Stimulated activated CD8-positive, alpha-beta memory T cell treated with anti-CD3 and anti-CD28 coated beads, Interleukin-2, amount 100 ng/mL, for 48 hours (primary cell): ENCODE results near the gene PTER.

Experiments
- DNase-seq, 2 donors: peaks; one replicate each; pipeline ENCODE4 v3.0.0-alpha.2; 2020; ENCODE audit warnings: low read depth in 2 of 2

PTER gene

DNA sequence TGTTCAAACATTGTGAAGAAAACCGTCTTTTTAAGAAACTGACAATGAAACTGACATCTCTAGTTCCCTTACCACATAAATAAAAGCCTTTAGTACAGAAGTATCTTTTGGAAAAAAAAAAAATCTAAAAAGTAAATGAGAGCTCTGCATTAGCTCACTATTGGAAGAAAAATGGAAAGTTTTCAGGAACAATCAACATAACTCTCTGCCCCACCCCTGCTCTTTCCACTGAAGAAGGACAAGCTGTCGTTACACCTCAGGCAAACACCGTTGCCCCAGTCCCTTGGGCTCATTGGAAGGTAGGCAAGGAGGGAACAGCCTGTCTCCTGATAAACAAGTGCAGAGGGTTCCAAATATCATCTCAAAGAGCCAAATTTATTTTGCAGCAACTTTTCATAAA, 107.3 kb downstream of the PTER start:
- no peak for DNase-seq

DNA sequence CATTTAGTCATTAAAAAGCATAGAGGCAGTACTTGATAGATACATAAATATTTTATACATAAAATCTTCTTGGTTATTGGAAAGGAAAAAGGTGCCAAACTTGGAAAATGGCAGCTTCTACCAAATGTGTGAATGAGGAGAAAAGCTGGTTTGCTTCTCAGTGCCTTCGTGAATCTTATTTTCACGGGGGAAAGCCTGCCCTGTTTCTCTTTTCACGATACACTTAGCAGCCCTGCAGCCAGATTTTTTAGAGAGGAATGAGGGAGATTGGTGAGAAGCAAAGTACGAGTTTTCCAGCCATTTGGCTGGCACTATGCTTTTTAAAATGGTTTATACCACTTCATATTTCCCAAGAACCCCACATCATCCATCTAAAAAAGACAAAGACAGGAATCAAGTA, 107.8 kb downstream of the PTER start:
- DNase-seq: no peak

- no peak for DNase-seq
These were observed 108.4 kb downstream of the PTER start for GRCh38 chr10:16545116-16545736.

- DNase-seq: no peak
These were observed 111.2 kb downstream of the PTER start for GRCh38 chr10:16547973-16548372.

- DNase-seq: no peak
These were observed 122.5 kb downstream of the PTER start for GRCh38 chr10:16559236-16559773.

DNA sequence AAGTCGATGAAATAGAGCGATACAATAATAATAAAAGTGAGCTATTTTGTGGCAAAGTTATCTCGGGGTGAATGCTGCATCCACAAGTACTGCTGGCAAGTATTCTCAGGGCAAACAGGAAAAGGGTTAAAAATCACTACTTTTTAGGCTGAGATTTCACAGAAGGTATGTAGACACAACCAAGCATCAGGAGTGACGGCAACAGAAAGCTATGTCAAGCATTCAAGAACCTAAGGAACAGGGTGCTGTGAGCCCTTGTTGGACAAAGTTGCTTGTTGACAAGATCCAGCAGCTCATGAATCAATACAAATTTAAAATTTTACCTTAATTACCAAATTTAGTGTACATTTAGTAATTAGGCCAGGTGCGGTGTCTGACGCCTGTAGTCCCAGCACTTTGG, 126.1 kb downstream of the PTER start:
- DNase-seq: no peak
